Measurements from ENCODE around the gene WWC1. TPM values are rescaled to one million over a fixed set of nuclear protein-coding genes. Genes with fewer than 3 reads are reported as not detected.

The WWC1 gene
- total RNA-seq, 2 experiments from 2014 or later: not detected

GRCh38 chr5:168362097-168362885 lies 70.8 kb downstream of the WWC1 start:
- Histone ChIP-seq H3K9me3 (ENCODE audit: low read length) (no peaks in the 10 kb centered on the region), H3K36me3 (ENCODE audit: insufficient read depth, low read length) (no peaks in the 10 kb centered on the region), H4K20me1 (ENCODE audit: insufficient read depth, low read length) (no peaks in the 10 kb centered on the region), H3K4me3 (ENCODE audit: low read depth, low read length, poor library complexity, severe bottlenecking) (no peak overlapping the region), H3K27ac (ENCODE audit: low read depth, low read length, poor library complexity, severe bottlenecking) (no peak overlapping the region), H3K79me2 (ENCODE audit: insufficient read depth, low read depth, low read length) (no peaks in the 10 kb centered on the region), H3K4me2 (ENCODE audit: low read length) (no peak overlapping the region), H3K4me1 (ENCODE audit: insufficient read depth, low read length, poor library complexity, severe bottlenecking) (no peaks in the 10 kb centered on the region), H2AFZ (ENCODE audit: low read length) (no peak overlapping the region), H3K9me2 (ENCODE audit: insufficient read depth, low read length) (no peaks in the 10 kb centered on the region)
- ChIA-PET POLR2A (interaction anchor here (1.0 kb wide), 1 partner anchor 483 kb away, joined by 3 read pairs; no protein-coding TSS in a partner anchor), CTCF (ENCODE audit: unreplicated experiment) (no interaction called here)
- BruUV-seq (replicated peaks): no TSS peak
- no peak for TF ChIP-seq EZH2phosphoT487 (IDR thresholded peaks at IDR 0.05; ENCODE audit: borderline replicate concordance, low read depth, low read length)
- no peak for TF ChIP-seq CTCF (conservative IDR thresholded peaks at IDR 0.05; ENCODE audit: low read length)
- no peak for DNase-seq (ENCODE audit: low spot score)
- intact Hi-C loops (cut with micrococcal nuclease; ENCODE audit: unreplicated experiment): no loop called here

GRCh38 chr5:168364151-168364661 lies 72.8 kb downstream of the WWC1 start:
- Histone ChIP-seq H3K4me2 (ENCODE audit: low read length) (no peak overlapping the region), H3K9me3 (ENCODE audit: low read length) (no peaks in the 10 kb centered on the region), H2AFZ (ENCODE audit: low read length) (no peak overlapping the region), H3K27ac (ENCODE audit: low read depth, low read length, poor library complexity, severe bottlenecking) (no peak overlapping the region), H3K36me3 (ENCODE audit: insufficient read depth, low read length) (no peaks in the 10 kb centered on the region), H3K79me2 (ENCODE audit: insufficient read depth, low read depth, low read length) (no peaks in the 10 kb centered on the region), H3K9me2 (ENCODE audit: insufficient read depth, low read length) (no peaks in the 10 kb centered on the region), H4K20me1 (ENCODE audit: insufficient read depth, low read length) (no peaks in the 10 kb centered on the region), H3K4me3 (ENCODE audit: low read depth, low read length, poor library complexity, severe bottlenecking) (no peak overlapping the region), H3K4me1 (ENCODE audit: insufficient read depth, low read length, poor library complexity, severe bottlenecking) (no peaks in the 10 kb centered on the region)
- TF ChIP-seq CTCF (conservative IDR thresholded peaks at IDR 0.05; ENCODE audit: low read length): no peak
- no peak for TF ChIP-seq EZH2phosphoT487 (IDR thresholded peaks at IDR 0.05; ENCODE audit: borderline replicate concordance, low read depth, low read length)
- no peak for DNase-seq (ENCODE audit: low spot score)
- POLR2A ChIA-PET: no interaction called here
- BruUV-seq (replicated peaks): no TSS peak
- intact Hi-C loops (cut with micrococcal nuclease; ENCODE audit: unreplicated experiment): no loop called here
- CTCF ChIA-PET (ENCODE audit: unreplicated experiment): interaction anchor here (0.5 kb wide), 1 partner anchor 177 kb away, joined by 3 read pairs; no protein-coding TSS in a partner anchor
